D721Med (cell line): ENCODE data around the gene SAMD4A.

Experiments
- DNase-seq: peaks from one replicate; pipeline ENCODE4 v3.0.0; 2011; ENCODE audit warnings: low spot score; ENCODE audit not compliant: insufficient read length
- FAIRE-seq: peaks from 2 replicates; lab custom pipeline; 2011; peaks lifted over from hg19 to GRCh38; lab: Jason Lieb, UNC
- TF ChIP-seq, protein P1 (sequence below): IDR thresholded peaks from 2 replicates; pipeline ENCODE4 v1.5.1; 2012; ENCODE audit warnings: mild to moderate bottlenecking, control low read depth; ENCODE audit not compliant: insufficient read depth; ENCODE audit errors: missing control alignments

SAMD4A gene

GRCh38 chr14:54737132-54737711 is 170.3 kb downstream of the SAMD4A start:
- FAIRE-seq: no peak
- no peak for DNase-seq
- TF ChIP-seq, protein P1, sequence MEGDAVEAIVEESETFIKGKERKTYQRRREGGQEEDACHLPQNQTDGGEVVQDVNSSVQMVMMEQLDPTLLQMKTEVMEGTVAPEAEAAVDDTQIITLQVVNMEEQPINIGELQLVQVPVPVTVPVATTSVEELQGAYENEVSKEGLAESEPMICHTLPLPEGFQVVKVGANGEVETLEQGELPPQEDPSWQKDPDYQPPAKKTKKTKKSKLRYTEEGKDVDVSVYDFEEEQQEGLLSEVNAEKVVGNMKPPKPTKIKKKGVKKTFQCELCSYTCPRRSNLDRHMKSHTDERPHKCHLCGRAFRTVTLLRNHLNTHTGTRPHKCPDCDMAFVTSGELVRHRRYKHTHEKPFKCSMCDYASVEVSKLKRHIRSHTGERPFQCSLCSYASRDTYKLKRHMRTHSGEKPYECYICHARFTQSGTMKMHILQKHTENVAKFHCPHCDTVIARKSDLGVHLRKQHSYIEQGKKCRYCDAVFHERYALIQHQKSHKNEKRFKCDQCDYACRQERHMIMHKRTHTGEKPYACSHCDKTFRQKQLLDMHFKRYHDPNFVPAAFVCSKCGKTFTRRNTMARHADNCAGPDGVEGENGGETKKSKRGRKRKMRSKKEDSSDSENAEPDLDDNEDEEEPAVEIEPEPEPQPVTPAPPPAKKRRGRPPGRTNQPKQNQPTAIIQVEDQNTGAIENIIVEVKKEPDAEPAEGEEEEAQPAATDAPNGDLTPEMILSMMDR: no peak

GRCh38 chr14:54738009-54738408 is 171.1 kb downstream of the SAMD4A start:
- FAIRE-seq: no peak
- TF ChIP-seq, protein P1: no peak
- no peak for DNase-seq

DNA sequence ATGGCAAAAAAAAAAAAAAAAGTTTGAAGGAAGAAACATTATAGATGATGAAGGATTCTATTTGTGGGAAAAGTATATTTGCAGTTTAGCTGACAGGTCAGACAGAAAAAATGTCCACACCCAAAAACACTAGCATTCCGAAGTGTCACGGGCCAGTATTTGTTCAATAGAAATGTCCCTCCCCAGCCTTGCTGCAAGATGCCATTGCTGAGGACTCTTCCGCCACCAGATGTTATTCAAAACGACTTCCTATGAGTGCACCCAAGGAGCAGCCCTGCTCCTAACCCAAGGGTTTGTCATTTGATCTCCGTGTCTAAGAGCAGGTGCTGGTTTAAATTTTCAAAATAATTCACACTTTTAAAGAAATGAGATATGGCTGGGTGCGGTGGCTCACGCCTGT is 172.6 kb downstream of the SAMD4A start:
- TF ChIP-seq, protein P1: no peak
- no peak for FAIRE-seq
- DNase-seq: no peak

- TF ChIP-seq, protein P1: no peak
- FAIRE-seq (no peak), DNase-seq (no peak)
Measured at GRCh38 chr14:54742492-54743350, 175.8 kb downstream of the SAMD4A start.

DNA sequence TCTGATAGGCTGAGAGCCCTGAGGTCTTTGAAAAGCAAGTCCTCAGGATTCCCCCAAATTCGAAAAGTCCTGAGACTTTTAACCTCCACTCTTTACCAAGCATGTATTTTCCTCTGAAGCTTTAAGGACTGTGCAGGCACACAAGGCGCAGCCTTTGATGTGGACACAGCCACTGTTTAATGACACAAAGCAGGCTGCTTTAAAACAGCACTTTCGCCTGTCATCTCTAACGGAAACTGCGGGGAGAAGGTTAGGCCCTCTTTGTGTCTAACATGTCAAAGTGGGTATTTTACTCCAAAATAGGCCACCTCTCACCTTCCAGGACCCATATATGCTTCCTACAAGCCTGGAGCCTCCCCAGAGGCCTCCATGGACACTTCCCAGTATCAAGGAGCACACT is 176.5 kb downstream of the SAMD4A start:
- FAIRE-seq: no peak
- TF ChIP-seq, protein P1: no peak
- no peak for DNase-seq

- no peak for DNase-seq
- FAIRE-seq: no peak
- TF ChIP-seq, protein P1: no peak
Measured at GRCh38 chr14:54746019-54746418, 179.1 kb downstream of the SAMD4A start.

- no peak for FAIRE-seq
- TF ChIP-seq, protein P1: no peak
Measured at GRCh38 chr14:54747616-54748015, 180.7 kb downstream of the SAMD4A start.

More at GRCh38 chr14:54747616-54748015, 180.7 kb downstream of the SAMD4A start:
- DNase-seq: no peak
